ENCODE measurements around the gene PCDHB15. TPM values are rescaled to one million over a fixed set of nuclear protein-coding genes. Genes with fewer than 3 reads are reported as not detected.

PCDHB15 gene
- total RNA-seq, 1 experiment from 2014 or later = 7.0 TPM

DNA sequence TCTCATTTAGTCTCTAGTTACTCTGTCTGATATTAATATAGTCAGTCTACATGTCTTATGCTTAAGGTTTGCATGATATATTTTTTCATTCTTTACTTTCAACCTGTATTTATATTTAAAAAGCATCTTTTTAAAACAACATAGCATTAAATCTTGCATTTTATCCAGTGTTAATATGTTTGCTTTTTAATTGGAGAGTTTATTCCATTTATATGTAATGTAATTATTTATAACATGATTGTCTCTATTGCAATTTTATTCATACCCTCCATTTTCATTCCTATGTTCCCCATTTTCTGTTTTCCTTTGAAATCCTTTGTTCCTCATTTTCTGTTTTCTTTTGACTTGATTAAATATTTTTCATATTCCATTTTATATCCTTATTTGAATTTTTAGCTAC, 13.3 kb downstream of the PCDHB15 start:
- Histone ChIP-seq H4K5ac (ENCODE audit: insufficient read length, low read depth, low read length) (no peak overlapping the region), H3K79me2 (ENCODE audit: insufficient read depth, low read length) (no peaks in the 10 kb centered on the region), H2BK20ac (ENCODE audit: low read depth, low read length, poor library complexity, severe bottlenecking) (no peak overlapping the region), H3K9me3 (ENCODE audit: control insufficient read depth, low read depth, low read length) (peaks cover 55% of the 10 kb centered on the region), H3K14ac (ENCODE audit: insufficient read depth, low read length) (no peak overlapping the region), H3K4ac (ENCODE audit: low read depth, low read length) (no peak overlapping the region), H3K56ac (ENCODE audit: insufficient read length, low read depth, low read length) (no peak overlapping the region), H3T11ph (ENCODE audit: low read length) (no peak overlapping the region), H3K9ac (ENCODE audit: extremely low read depth, insufficient read length, low read length) (no peak overlapping the region), H3K27me3 (ENCODE audit: insufficient read depth, low read length) (no peaks in the 10 kb centered on the region), H2AK5ac (ENCODE audit: insufficient read length, low read length) (no peak overlapping the region), H3K23me2 (ENCODE audit: insufficient read length, low read depth, low read length, poor library complexity, severe bottlenecking) (no peaks in the 10 kb centered on the region), H2BK120ac (ENCODE audit: low read depth, low read length, poor library complexity, severe bottlenecking) (no peak overlapping the region), H3K23ac (ENCODE audit: insufficient read length, low read depth, low read length) (no peak overlapping the region), H2BK15ac (ENCODE audit: low read depth, low read length) (no peak overlapping the region), H3K79me1 (ENCODE audit: insufficient read depth, low read depth, low read length, poor library complexity, severe bottlenecking) (no peaks in the 10 kb centered on the region), H2BK12ac (ENCODE audit: insufficient read length, low read depth, low read length) (no peak overlapping the region), H4K8ac (replicated peaks; ENCODE audit: insufficient read length, low read depth, low read length) (no peak overlapping the region), H3K18ac (ENCODE audit: insufficient read length, low read depth, low read length) (no peak overlapping the region), H4K20me1 (ENCODE audit: control insufficient read depth, insufficient read depth, insufficient read length) (no peaks in the 10 kb centered on the region), H4K91ac (ENCODE audit: insufficient read length, low read depth, low read length) (no peak overlapping the region), H2BK5ac (ENCODE audit: insufficient read length, low read length) (no peak overlapping the region), H3K4me1 (ENCODE audit: insufficient read depth, low read length) (no peaks in the 10 kb centered on the region), H3K4me2 (ENCODE audit: insufficient read depth, insufficient read length, low read length) (no peak overlapping the region), H3K27ac (ENCODE audit: insufficient read length, low read depth, low read length) (no peak overlapping the region), H2AFZ (ENCODE audit: low read length) (no peak overlapping the region)
- Mint-ChIP-seq H3K27ac (no peak overlapping the region), H3K36me3 (ENCODE audit: insufficient read depth in 1 of 3, low read depth in 3 of 3) (peaks cover 15 to 68% (median 50%) of the 10 kb centered on the region in 3 experiments), H3K9me3 (peaks cover 88 to 97% of the 10 kb centered on the region in 2 experiments), H3K27me3 (ENCODE audit: low read depth) (peaks cover 1% of the 10 kb centered on the region; the same call in 1 of the 2 replicates), H3K4me1 (no peaks in the 10 kb centered on the region), H3K4me3 (no peak overlapping the region)
- no peak for DNase-seq
- TF ChIP-seq, protein P1, sequence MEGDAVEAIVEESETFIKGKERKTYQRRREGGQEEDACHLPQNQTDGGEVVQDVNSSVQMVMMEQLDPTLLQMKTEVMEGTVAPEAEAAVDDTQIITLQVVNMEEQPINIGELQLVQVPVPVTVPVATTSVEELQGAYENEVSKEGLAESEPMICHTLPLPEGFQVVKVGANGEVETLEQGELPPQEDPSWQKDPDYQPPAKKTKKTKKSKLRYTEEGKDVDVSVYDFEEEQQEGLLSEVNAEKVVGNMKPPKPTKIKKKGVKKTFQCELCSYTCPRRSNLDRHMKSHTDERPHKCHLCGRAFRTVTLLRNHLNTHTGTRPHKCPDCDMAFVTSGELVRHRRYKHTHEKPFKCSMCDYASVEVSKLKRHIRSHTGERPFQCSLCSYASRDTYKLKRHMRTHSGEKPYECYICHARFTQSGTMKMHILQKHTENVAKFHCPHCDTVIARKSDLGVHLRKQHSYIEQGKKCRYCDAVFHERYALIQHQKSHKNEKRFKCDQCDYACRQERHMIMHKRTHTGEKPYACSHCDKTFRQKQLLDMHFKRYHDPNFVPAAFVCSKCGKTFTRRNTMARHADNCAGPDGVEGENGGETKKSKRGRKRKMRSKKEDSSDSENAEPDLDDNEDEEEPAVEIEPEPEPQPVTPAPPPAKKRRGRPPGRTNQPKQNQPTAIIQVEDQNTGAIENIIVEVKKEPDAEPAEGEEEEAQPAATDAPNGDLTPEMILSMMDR (conservative IDR thresholded peaks at IDR 0.05) = no peak

All from H9 (cell line).